Spleen (tissue), 7 donors: ENCODE results near the gene PTK7.

Experiments used
- CTCF ChIP-seq, 11 experiments: fragments of 200-600 bp in 7 of 11; fragments of 450-650 bp in 4 of 11; sonication (generic) in 4 of 11; IDR thresholded peaks in 8 of 11; conservative IDR thresholded peaks in 3 of 11; 1 replicate in 7 of 11; 2 replicates in 4 of 11; pipeline versions ENCODE4 v1.4.0 to v1.8.0; 2016 to 2021; ENCODE audit warnings: antibody characterized with exemption in 11 of 11, inconsistent platforms in 4 of 11, mild to moderate bottlenecking in 1 of 11
- POLR2AphosphoS5 ChIP-seq, 3 donors: sonication (generic); formaldehyde crosslinking; IDR thresholded peaks; one replicate each; pipeline ENCODE4 v1.5.1; 2017; ENCODE audit warnings: antibody characterized with exemption in 3 of 3
- donor health status: DM: no; HTN: no; CAD: no; lungs with moderate emphysema.
- donor health status: DM: no; HTN: no; CAD: no.
- donor health status: DM: no; HTN: no; CAD: no.

GRCh38 chr6:43097098-43097489, 21.0 kb downstream of the PTK7 start:
- TF ChIP-seq CTCF (IDR thresholded peaks at IDR 0.05 in 8 of 11, conservative IDR thresholded peaks at IDR 0.05 in 3 of 11), result no peak
- no peak for TF ChIP-seq POLR2AphosphoS5 (IDR thresholded peaks at IDR 0.05)
